ENCODE results near the gene GATAD2B.

The GATAD2B gene

DNA sequence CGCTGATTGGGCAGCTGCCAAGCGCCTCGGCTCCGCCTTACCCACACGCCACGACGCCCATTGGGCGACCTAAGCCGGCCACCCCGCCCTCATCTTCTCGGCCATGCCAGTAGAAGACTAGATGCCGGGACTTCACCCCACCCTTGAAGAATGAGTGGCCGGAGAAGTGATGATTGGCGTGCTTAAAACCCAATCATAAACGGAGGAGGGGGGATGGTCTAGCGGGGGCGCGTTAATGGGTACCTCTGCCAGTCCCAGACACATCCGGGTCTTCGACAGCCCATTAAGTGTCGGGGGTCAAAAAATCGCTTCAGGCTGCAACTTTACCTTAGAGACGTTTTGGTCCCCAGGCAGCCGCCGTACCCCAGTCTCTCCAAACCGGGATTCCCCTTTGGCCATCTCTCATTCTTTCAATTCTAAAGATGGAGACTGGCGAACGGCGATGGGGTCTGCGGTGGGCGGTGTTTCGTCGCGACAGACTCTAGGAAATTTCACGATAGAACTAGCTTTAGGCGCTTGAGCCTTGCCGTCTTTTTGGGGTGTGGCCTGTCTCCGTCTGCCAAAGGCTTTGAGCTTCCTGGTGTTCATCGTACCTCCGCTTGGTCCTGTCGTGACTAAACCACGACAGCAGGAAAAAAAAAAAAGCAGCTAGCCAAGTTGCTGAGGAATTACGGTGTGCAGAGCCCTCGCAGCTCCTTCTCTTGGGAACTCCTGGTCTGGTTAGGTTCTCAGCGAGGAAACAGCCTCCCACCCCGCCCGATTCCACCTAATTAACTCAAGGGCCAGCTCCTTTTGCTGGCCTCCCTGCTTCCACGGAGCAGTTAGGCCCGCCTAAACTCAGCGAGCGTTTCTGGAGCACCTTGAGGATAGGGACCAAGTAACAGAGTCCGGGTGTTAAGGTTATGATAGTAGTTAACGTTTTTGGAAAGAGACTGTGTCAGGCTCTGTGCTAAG lies at the start of gene GATAD2B:
Gene GATAD2B (minus strand): TSS at position 1 of the 954 bp plus-strand sequence. CDS start 94,625 bp downstream, outside the sequence.
- H3K4me3 Mint-ChIP-seq: peak within 1 kb of the TSS; percentile 97
- peaks cover 44% of the 10 kb centered on the region for H3K4me1 Mint-ChIP-seq (ENCODE audit: low read depth)
- peak; percentile 96 for DNase-seq
- H3K27me3 Mint-ChIP-seq: no peaks in the 10 kb centered on the region
- no peaks in the 10 kb centered on the region for H3K9me3 Mint-ChIP-seq
- H3K27ac Mint-ChIP-seq: peak within 1 kb of the TSS; percentile 93
- peaks cover 42% of the 10 kb centered on the region for H3K36me3 Mint-ChIP-seq (ENCODE audit: low read depth)

DNA sequence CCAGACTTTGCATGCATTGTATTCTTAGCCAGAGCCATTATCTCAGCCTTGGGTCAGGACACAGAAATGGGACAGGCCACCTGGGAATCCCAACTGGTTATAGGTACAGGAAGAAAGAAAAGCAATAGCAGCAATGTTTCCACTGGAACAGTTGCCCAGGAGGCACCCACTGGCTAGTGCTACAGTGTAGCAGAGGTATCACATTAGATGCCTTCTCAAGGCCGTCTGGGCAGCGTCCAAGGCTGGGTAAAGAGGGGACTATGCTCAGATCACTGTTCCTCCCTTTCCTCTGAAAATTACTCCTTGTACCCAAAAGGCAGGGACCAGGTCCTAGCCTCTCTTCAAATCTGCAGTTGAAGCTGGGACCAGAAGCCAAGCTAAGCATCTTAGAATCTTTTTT lies 47.6 kb upstream of the GATAD2B start:
- DNase-seq: no peak
- no peak overlapping the region for H3K27ac Mint-ChIP-seq
- no peaks in the 10 kb centered on the region for H3K27me3 Mint-ChIP-seq
- peaks cover 51% of the 10 kb centered on the region for H3K4me1 Mint-ChIP-seq (ENCODE audit: low read depth)
- no peak overlapping the region for H3K4me3 Mint-ChIP-seq
- H3K9me3 Mint-ChIP-seq: no peaks in the 10 kb centered on the region
- H3K36me3 Mint-ChIP-seq (ENCODE audit: low read depth): peaks cover 52% of the 10 kb centered on the region

DNA sequence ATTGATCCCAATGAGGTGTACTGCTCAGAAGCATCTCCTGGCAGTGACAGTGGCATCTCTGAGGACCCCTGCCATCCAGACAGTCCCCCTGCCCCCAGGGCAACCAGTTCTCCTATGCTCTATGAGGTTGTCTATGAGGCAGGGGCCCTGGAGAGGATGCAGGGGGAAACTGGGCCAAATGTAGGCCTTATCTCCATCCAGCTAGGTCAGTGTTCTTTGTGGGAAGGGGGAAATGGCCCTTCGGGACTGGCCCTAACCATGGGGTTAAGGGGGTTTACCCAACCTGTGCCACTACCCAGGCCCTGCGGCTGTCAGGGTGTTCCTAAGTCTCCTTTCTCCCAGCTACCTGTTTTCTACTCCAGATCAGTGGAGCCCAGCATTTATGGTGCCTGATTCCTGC lies 46.2 kb upstream of the GATAD2B start:
- peak overlapping the region; percentile 27 for H3K27ac Mint-ChIP-seq

DNA sequence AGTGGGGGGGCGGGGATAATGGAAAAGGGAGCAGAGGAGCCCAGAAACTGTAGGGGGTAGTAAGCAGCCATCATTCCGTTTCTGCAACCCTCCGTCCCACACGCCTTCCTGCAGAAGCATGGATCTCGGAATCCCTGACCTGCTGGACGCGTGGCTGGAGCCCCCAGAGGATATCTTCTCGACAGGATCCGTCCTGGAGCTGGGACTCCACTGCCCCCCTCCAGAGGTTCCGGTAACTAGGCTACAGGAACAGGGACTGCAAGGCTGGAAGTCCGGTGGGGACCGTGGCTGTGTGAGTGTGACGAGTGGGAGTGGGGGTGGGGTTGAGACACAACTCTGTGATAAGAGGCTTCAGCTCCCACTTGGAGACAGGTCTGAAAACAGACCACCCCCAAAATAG lies 45.6 kb upstream of the GATAD2B start:
- peaks cover 52% of the 10 kb centered on the region for H3K4me1 Mint-ChIP-seq (ENCODE audit: low read depth)
- H3K27me3 Mint-ChIP-seq: no peaks in the 10 kb centered on the region
- no peak for DNase-seq
- peak overlapping the region; percentile 90 for H3K4me3 Mint-ChIP-seq
- peak overlapping the region; percentile 27 for H3K27ac Mint-ChIP-seq
- H3K36me3 Mint-ChIP-seq (ENCODE audit: low read depth): peaks cover 37% of the 10 kb centered on the region
- H3K9me3 Mint-ChIP-seq: no peaks in the 10 kb centered on the region

More for the DNA sequence above, 46.2 kb upstream of the GATAD2B start:
- H3K27me3 Mint-ChIP-seq: no peaks in the 10 kb centered on the region
- peaks cover 41% of the 10 kb centered on the region for H3K36me3 Mint-ChIP-seq (ENCODE audit: low read depth)
- no peak for DNase-seq
- no peaks in the 10 kb centered on the region for H3K9me3 Mint-ChIP-seq
- H3K4me1 Mint-ChIP-seq (ENCODE audit: low read depth): peaks cover 49% of the 10 kb centered on the region
- no peak overlapping the region for H3K4me3 Mint-ChIP-seq

DNA sequence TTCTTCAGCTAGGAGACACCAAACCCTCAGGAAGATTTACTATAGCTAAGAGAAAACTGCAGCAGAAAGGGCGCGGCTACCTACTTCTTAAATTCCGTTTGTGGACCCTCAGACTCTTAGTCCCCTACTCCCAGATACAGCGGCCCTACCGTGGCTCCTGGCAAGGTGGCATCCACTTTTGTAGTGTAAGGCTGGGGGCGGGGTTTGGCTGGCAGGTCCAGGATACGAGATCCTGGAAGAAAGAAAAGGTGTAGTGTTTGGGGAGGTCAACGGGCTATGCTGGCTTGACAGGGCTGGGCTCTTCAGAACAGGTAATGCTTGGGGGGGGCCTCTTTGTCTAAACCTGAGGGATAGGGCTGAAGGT lies 45.2 kb upstream of the GATAD2B start:
- peaks cover 53% of the 10 kb centered on the region for H3K4me1 Mint-ChIP-seq (ENCODE audit: low read depth)

DNA sequence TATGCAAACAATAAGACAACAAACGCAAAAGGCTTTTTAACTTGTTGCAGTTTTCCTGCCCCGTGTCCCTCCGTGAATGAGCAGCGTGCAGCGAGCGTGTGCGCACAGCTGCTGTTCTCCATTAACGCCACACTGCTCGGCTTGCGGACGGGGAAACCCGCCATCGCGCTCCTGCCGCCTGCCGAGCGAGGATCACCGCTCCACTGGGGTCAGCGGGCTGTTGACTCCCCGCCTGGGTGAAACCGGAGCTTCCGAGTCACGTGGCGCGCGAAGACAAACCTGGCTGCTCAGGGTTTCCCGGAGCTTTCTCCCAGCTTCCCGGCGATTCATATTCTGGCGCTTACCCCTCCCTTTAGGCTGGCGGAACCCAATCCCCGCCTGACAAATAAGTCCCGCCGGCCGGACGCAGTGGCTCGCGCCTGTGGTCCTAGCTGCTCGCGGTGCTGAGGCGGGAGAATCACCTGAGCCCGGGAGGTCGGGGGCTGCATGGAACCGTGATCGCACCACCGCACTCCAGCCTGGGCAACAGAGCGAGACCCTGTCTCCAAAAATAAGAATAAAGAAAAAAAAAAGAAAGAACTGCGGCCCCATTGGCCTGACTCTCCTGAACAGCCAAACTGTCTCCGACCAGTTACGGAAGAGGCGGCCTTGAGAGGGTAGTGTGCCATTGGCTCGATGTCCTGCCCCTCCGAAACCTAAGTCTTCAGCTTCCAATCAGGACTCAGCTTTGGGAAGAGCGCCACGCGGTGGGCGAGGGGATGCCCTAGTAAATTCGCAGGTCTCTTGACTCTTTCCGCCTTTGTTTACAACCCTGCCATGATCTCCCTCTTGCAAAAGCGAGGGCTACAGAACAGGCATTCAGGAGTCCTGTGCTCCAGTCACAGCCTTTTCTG lies 44.6 kb upstream of the GATAD2B start, which contains the start of gene CREB3L4:
Gene CREB3L4 (plus strand): TSS at position 796 of the 893 bp plus-strand sequence. CDS start 624 bp downstream, outside the sequence.
- DNase-seq: peak; percentile 85
- peaks cover 37% of the 10 kb centered on the region for H3K36me3 Mint-ChIP-seq (ENCODE audit: low read depth)

More for the DNA sequence above, 45.2 kb upstream of the GATAD2B start:
- Mint-ChIP-seq H3K9me3 (no peaks in the 10 kb centered on the region), H3K27ac (peak overlapping the region; percentile 95), H3K4me3 (peak overlapping the region; percentile 90), H3K27me3 (no peaks in the 10 kb centered on the region), H3K36me3 (ENCODE audit: low read depth) (peaks cover 36% of the 10 kb centered on the region)
- no peak for DNase-seq

DNA sequence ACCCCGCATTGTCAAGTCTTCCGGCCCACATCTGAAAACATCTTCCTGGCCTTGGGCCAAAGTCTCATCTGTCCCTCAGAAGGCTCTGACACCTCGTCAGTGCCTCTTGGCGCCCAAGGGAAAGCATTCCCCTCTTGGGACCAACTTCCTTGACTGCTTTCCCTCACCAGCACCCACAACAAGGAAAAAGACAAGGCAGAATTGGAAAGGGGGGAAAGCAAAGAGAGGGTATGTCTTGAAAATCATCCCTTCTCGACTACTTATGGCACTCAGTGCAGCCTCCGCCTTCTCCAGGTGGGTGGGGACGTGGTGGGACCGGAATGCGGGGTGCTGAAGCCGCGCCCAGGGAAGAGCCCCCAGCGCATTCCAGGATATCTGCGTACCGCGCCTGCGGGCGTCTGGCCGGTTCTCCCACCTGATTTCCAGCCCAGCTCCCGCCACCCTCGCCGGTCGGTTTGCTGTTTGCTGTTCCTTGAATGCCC lies 41.1 kb upstream of the GATAD2B start:
- Mint-ChIP-seq H3K36me3 (ENCODE audit: low read depth) (peaks cover 65% of the 10 kb centered on the region), H3K27ac (peak overlapping the region; percentile 93)

More for the DNA sequence above, 44.6 kb upstream of the GATAD2B start, which contains the start of gene CREB3L4:
- H3K27ac Mint-ChIP-seq: peak within 1 kb of the TSS; percentile 95
- no peaks in the 10 kb centered on the region for H3K27me3 Mint-ChIP-seq
- H3K4me1 Mint-ChIP-seq (ENCODE audit: low read depth): peaks cover 55% of the 10 kb centered on the region
- H3K4me3 Mint-ChIP-seq: peak within 1 kb of the TSS; percentile 90
- no peaks in the 10 kb centered on the region for H3K9me3 Mint-ChIP-seq

DNA sequence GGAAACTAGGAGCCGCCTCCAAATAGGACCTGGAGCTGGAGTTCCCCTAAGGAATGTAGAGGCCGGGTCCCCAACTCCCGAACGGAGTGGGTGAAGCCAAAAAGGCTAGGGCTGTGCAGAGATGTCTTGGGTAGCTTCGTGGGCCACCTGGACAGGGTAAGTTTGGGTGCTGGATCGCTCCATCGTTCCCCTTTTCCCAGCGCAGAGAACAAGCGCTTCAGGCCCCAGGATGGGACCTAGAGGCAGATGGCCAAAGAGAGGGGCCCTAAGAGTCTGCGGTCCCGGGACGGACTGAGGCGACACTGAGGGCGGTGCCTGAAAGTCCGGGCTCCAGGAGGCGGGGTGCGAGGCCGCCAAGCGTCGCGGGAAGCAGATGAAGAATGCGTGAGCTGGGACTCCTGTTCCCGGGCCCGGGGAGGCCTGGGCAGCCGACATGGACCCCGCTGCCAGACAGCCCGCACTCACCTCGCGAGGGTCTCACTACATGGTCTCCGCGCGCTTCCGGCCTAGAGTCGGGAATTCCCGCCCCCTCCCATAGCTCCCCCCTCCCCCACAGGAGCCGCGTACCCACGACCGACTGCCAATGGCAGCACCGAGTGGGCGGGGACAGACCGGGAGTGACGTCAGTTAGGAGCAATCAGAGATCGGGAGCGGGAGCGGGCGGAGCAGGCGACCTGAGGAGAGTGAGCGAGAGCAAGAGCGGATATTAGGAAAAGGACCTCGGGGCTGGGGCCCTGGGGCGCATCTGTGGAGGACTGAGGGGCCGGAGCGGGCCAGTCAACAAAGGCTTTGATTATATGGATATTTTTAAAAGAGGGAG lies 40.5 kb upstream of the GATAD2B start, which contains the start of gene SLC39A1:
Gene SLC39A1 (minus strand): TSS at position 508 of the 820 bp plus-strand sequence. CDS start 822 bp downstream, outside the sequence.
- peak within 1 kb of the TSS; percentile 89 for H3K4me3 Mint-ChIP-seq
- H3K36me3 Mint-ChIP-seq (ENCODE audit: low read depth): peaks cover 67% of the 10 kb centered on the region
- peak within 1 kb of the TSS; percentile 93 for H3K27ac Mint-ChIP-seq
- DNase-seq: peak; percentile 96
- H3K4me1 Mint-ChIP-seq (ENCODE audit: low read depth): peaks cover 66% of the 10 kb centered on the region
- no peaks in the 10 kb centered on the region for H3K27me3 Mint-ChIP-seq
- no peaks in the 10 kb centered on the region for H3K9me3 Mint-ChIP-seq

More for the DNA sequence above, 41.1 kb upstream of the GATAD2B start:
- Mint-ChIP-seq H3K4me1 (ENCODE audit: low read depth) (peaks cover 68% of the 10 kb centered on the region), H3K4me3 (peak overlapping the region; percentile 89), H3K27me3 (no peaks in the 10 kb centered on the region), H3K9me3 (no peaks in the 10 kb centered on the region)
- no peak for DNase-seq

DNA sequence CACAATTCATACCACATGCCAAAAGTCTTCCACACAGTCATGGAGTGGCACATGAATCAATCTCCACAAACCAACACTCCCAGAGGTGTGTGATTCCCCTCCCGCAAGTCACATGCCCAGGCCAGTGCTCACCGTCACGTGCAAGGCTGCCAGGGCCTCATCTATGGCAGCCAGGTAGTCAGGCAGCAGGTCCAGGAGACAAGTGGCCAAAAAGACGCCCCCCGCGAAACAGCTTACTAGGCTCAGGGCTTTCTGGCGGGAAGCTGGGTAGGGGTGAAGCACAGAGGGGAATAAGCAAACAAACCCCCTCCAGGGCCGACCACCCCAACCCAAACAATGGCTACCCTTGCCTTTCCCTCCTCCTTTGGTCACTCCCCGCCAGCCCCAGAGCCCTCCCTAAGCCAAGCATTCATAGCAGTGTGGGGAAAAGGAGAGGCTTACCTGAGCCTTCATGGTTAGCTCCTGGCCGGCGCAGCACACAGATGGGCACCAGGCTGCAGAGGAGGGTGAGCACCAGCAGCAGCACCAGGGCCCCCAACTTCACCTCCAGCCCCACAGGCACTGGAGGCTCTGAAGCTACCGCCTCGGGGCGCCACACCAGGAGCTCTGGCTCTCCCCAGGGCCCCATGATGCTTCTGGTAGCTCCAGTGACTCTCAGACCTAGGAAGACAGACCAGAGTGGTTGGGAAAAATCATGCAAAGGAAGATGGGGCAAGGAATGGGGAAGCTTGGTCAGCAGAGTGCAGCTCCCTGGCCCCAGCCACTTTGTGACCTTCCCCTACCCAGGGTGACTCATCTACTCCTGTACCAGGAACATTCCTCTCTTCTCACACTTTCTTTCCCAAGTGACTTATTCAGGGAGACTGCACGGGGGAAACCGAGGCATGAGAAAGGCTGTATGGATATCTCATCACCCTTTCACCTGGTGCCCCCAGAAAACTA lies 39.6 kb upstream of the GATAD2B start:
- Mint-ChIP-seq H3K4me1 (ENCODE audit: low read depth) (peaks cover 59% of the 10 kb centered on the region), H3K36me3 (ENCODE audit: low read depth) (peaks cover 74% of the 10 kb centered on the region), H3K4me3 (peak overlapping the region; percentile 89), H3K9me3 (no peaks in the 10 kb centered on the region), H3K27me3 (no peaks in the 10 kb centered on the region), H3K27ac (peak overlapping the region; percentile 93)
- no peak for DNase-seq

DNA sequence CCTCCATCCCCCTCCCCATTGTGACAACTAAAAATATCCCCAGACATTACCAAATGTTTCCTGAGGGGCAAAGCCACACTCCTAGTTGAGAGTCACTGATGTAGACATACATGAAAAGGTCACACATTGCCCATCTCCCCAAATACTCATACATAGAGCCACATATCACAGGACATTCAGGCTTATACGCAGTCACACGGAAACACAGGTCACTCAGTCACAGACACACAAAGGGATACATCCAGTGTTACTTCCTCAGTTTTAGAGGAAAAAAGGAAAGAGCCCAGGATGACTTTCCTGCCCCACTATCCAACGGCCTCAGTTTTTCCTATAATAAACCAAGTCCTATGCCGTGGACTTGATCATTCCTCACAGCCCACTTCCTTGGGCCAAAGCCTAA lies 38.6 kb upstream of the GATAD2B start:
- peak overlapping the region; percentile 93 for H3K27ac Mint-ChIP-seq
- H3K36me3 Mint-ChIP-seq (ENCODE audit: low read depth): peaks cover 72% of the 10 kb centered on the region
- DNase-seq: no peak
- H3K27me3 Mint-ChIP-seq: no peaks in the 10 kb centered on the region
- H3K4me3 Mint-ChIP-seq: peak overlapping the region; percentile 89
- peaks cover 62% of the 10 kb centered on the region for H3K4me1 Mint-ChIP-seq (ENCODE audit: low read depth)
- no peaks in the 10 kb centered on the region for H3K9me3 Mint-ChIP-seq

DNA sequence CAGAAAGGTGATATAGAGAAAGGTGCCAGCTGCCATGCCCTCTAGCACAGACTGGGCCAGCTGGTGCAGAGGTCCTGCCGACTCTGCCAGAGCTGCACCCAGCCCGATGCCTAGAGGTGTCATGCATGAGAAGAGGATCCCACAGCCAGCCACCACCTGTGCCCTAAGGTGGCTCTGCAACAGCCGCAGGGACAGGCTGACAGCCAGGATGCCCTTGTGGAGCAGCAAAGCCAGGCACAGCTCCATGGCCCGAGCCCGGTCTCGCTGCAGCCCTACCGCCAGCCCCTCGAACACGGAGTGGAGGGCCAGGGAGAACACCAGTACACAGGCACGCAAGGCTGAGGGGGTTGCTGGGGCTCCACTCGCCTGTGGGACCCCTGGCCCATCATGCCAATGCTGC lies 37.4 kb upstream of the GATAD2B start:
- DNase-seq: no peak
- Mint-ChIP-seq H3K27me3 (no peaks in the 10 kb centered on the region), H3K4me1 (ENCODE audit: low read depth) (peaks cover 62% of the 10 kb centered on the region), H3K27ac (peak overlapping the region; percentile 80), H3K36me3 (ENCODE audit: low read depth) (peaks cover 69% of the 10 kb centered on the region), H3K4me3 (no peak overlapping the region), H3K9me3 (no peaks in the 10 kb centered on the region)

DNA sequence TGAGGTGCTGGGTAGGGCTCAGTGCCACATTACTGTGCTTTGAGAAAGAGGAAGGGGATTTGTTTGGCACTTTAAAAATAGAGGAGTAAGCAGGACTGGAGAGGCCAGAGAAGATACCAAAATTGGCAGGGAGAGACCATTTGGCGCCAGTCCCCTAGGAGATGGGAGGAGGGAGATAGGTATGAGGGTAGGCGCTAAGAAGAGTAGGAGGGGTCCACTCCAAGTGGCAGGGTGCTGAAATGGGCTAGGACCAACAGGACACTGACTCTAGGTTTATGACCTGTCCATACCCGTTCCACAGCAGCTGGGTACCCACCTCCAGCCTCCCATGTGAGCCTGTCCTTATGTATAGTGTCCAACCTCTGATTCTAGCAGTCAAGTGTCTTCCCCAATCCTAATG lies 36.7 kb upstream of the GATAD2B start:
- H3K27ac Mint-ChIP-seq: peak overlapping the region; percentile 98
- DNase-seq: no peak
- H3K4me1 Mint-ChIP-seq (ENCODE audit: low read depth): peaks cover 69% of the 10 kb centered on the region
- no peak overlapping the region for H3K4me3 Mint-ChIP-seq
- H3K36me3 Mint-ChIP-seq (ENCODE audit: low read depth): peaks cover 74% of the 10 kb centered on the region
- no peaks in the 10 kb centered on the region for H3K27me3 Mint-ChIP-seq
- H3K9me3 Mint-ChIP-seq: no peaks in the 10 kb centered on the region

DNA sequence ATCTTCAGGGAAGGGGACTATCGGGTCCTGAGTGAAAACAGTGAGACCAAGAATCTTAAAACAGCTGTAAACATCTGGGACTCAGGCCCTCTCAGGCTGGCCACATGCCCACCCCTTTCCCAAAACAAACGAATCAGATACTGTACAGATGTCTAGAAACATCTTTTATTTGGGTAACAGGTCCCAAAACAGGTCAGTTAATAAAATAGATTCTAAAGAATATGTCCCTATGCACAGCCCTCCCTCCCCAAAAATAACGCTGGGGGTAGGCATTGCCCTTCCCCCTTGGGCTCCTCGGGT lies 36.1 kb upstream of the GATAD2B start:
- no peak for DNase-seq
- H3K4me3 Mint-ChIP-seq: peak overlapping the region; percentile 93
- no peaks in the 10 kb centered on the region for H3K9me3 Mint-ChIP-seq
- H3K4me1 Mint-ChIP-seq (ENCODE audit: low read depth): peaks cover 69% of the 10 kb centered on the region
- no peaks in the 10 kb centered on the region for H3K27me3 Mint-ChIP-seq
- peaks cover 76% of the 10 kb centered on the region for H3K36me3 Mint-ChIP-seq (ENCODE audit: low read depth)
- H3K27ac Mint-ChIP-seq: peak overlapping the region; percentile 98
